HFFc6 (cell line): Measurements from ENCODE around the gene TSPAN12. TPM values are rescaled to one million over a fixed set of nuclear protein-coding genes. Genes with fewer than 3 reads are reported as not detected.

Source experiments
- DNase-seq: peaks from one replicate; pipeline ENCODE4 v3.0.0-alpha.2; 2018
- H3K27ac Mint-ChIP-seq: 2 replicates; pipeline ENCODE4 v1.8.0; 2020; ENCODE audit warnings: mild to moderate bottlenecking, mixed read lengths
- H3K27me3 Mint-ChIP-seq: 2 replicates; pipeline ENCODE4 v1.8.0; 2021; ENCODE audit warnings: mild to moderate bottlenecking, moderate library complexity, mixed read lengths; ENCODE audit not compliant: insufficient read depth
- H3K36me3 Mint-ChIP-seq: 2 replicates; pipeline ENCODE4 v1.8.0; 2021; ENCODE audit warnings: low read depth, mixed read lengths
- H3K4me1 Mint-ChIP-seq: 2 replicates; pipeline ENCODE4 v1.8.0; 2020; ENCODE audit warnings: low read depth, mixed read lengths
- H3K4me3 Mint-ChIP-seq: 2 replicates; pipeline ENCODE4 v1.8.0; 2020; ENCODE audit warnings: mild to moderate bottlenecking, moderate library complexity, mixed read lengths
- H3K9me3 Mint-ChIP-seq: 2 replicates; pipeline ENCODE4 v1.8.0; 2020; ENCODE audit warnings: mild to moderate bottlenecking, mixed read lengths
- total RNA-seq, 6 experiments: library from RNA; stranded (reverse); fragmentation: NEBNext Ultra II Directional; extraction: Animal tissue kit (Norgen Biotek cat#: 25700); gene quantifications; 2 replicates in 1 of 6; 3 replicates in 5 of 6; pipeline ENCODE4 v1.2.3, GENCODE V29; 2021
- TF ChIP-seq, protein P1 (sequence below): fragments of 200-600 bp; sonication (generic); IDR thresholded peaks from 2 replicates; pipeline ENCODE4 v1.5.0; 2021; ENCODE audit warnings: antibody characterized with exemption, mild to moderate bottlenecking

The TSPAN12 gene
- total RNA-seq, 6 experiments from 2014 or later, result 0.21 to 0.51 (median 0.40) TPM

- no peak for DNase-seq
- TF ChIP-seq, protein P1, sequence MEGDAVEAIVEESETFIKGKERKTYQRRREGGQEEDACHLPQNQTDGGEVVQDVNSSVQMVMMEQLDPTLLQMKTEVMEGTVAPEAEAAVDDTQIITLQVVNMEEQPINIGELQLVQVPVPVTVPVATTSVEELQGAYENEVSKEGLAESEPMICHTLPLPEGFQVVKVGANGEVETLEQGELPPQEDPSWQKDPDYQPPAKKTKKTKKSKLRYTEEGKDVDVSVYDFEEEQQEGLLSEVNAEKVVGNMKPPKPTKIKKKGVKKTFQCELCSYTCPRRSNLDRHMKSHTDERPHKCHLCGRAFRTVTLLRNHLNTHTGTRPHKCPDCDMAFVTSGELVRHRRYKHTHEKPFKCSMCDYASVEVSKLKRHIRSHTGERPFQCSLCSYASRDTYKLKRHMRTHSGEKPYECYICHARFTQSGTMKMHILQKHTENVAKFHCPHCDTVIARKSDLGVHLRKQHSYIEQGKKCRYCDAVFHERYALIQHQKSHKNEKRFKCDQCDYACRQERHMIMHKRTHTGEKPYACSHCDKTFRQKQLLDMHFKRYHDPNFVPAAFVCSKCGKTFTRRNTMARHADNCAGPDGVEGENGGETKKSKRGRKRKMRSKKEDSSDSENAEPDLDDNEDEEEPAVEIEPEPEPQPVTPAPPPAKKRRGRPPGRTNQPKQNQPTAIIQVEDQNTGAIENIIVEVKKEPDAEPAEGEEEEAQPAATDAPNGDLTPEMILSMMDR, result no peak
- H3K4me3 Mint-ChIP-seq, result no peak overlapping the region
- no peaks in the 10 kb centered on the region for H3K36me3 Mint-ChIP-seq
- H3K9me3 Mint-ChIP-seq, result no peaks in the 10 kb centered on the region
- no peak overlapping the region for H3K27ac Mint-ChIP-seq
- no peaks in the 10 kb centered on the region for H3K4me1 Mint-ChIP-seq
- H3K27me3 Mint-ChIP-seq, result peaks cover 2% of the 10 kb centered on the region
Measured at GRCh38 chr7:120814253-120814939, 43.5 kb downstream of the TSPAN12 start.

DNA sequence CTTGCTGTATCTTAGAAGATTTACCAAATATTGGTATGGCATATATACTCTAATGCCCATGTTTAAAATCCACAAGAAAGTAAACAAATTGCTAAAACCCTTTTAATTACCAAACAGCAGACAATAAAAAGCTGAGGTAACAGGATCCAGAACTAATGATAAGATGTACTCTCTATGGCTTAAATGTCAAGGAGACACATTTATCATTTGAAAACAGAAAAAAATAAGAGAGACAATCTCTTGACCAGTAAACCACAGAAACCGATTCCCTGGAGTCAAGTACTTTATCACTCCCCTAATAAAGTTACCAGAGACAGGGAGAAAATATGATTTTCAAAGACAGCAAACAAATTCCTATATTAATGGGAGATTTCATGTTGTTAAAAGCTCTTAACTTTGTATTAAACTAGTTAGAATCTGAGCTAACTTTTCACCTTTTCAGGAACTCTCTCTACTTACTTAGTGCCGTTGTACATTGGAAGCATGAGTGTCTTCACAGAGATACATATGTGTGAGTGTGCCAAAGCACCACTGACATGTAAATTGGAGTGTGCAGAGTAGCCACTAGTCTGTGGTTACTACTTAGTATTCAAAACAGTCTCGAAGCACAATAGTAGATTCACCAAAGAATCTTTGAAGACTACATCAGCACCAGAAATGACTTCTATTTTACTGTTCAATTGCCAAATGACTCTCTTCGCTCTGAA, 44.2 kb downstream of the TSPAN12 start:
- TF ChIP-seq, protein P1, result no peak
- Mint-ChIP-seq H3K27me3 (peaks cover 2% of the 10 kb centered on the region), H3K4me1 (no peaks in the 10 kb centered on the region), H3K27ac (no peak overlapping the region), H3K9me3 (no peaks in the 10 kb centered on the region), H3K4me3 (no peak overlapping the region), H3K36me3 (no peaks in the 10 kb centered on the region)
- no peak for DNase-seq

- Mint-ChIP-seq H3K9me3 (no peaks in the 10 kb centered on the region), H3K27me3 (peaks cover 2% of the 10 kb centered on the region), H3K27ac (no peak overlapping the region), H3K36me3 (no peaks in the 10 kb centered on the region), H3K4me3 (no peak overlapping the region), H3K4me1 (no peaks in the 10 kb centered on the region)
- DNase-seq, result no peak
- TF ChIP-seq, protein P1, result no peak
Measured at GRCh38 chr7:120813089-120813488, 44.9 kb downstream of the TSPAN12 start.

GRCh38 chr7:120809260-120809659, 48.7 kb downstream of the TSPAN12 start:
- TF ChIP-seq, protein P1, result no peak
- no peaks in the 10 kb centered on the region for H3K4me1 Mint-ChIP-seq
- no peak overlapping the region for H3K27ac Mint-ChIP-seq
- H3K36me3 Mint-ChIP-seq, result no peaks in the 10 kb centered on the region
- H3K4me3 Mint-ChIP-seq, result no peak overlapping the region
- no peaks in the 10 kb centered on the region for H3K9me3 Mint-ChIP-seq
- H3K27me3 Mint-ChIP-seq, result no peaks in the 10 kb centered on the region; the same call in 1 of the 2 replicates
- no peak for DNase-seq

GRCh38 chr7:120807390-120807789, 50.6 kb downstream of the TSPAN12 start:
- Mint-ChIP-seq H3K27ac (no peak overlapping the region), H3K36me3 (no peaks in the 10 kb centered on the region), H3K4me3 (no peak overlapping the region), H3K4me1 (no peaks in the 10 kb centered on the region), H3K27me3 (no peaks in the 10 kb centered on the region), H3K9me3 (no peaks in the 10 kb centered on the region)
- DNase-seq, result no peak
- TF ChIP-seq, protein P1, result no peak
